HG03175 (cell line): ENCODE results near the gene FPR2.
"Not testable (repeated sequence)": the region's sequence is repeated elsewhere in the genome, so short reads cannot be mapped to it uniquely, and the experiment has no call there.

ENCODE experiments used
- ATAC-seq: cut with Tn5 transposase; IDR thresholded peaks from one replicate; pipeline ENCODE4 v1.9.1; 2021; ENCODE audit warnings: mild to moderate bottlenecking, moderate library complexity; ENCODE audit not compliant: unreplicated experiment

The FPR2 gene

DNA sequence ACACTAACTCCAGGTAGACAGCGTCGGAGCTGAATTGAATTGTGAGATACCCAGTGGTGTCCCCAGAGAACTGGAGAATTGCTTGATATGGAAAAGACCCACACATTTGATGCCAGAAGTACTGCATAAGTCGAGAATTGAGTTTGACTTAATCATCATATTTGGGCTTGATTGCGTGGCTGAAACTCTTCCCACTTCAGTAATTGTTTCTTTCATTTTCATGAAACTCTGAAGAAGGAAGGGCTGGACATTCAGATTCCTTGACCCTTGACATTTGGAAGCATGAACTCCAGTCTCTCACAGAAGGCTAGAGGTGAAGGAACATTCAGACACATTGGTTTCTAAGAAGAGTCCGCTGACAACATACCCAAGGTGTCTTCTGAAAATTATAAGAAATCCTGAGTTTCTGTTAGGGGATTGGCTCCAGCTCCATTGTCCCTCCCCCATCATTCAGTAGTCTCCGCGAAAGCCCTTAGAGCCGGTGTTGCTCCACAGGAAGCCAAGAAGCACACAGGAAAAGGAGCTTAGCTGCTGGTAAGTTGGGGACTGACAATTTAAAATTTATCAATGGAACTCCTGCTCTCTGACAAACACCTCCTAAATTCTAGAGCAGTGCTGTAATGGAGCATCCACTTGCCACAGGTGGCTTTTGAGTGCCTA is at the start of gene FPR2:
TSS of gene FPR2 (plus strand) at position 484 of the 660 bp plus-strand sequence. CDS start 7,479 bp downstream, outside the sequence.
- ATAC-seq = no peak

DNA sequence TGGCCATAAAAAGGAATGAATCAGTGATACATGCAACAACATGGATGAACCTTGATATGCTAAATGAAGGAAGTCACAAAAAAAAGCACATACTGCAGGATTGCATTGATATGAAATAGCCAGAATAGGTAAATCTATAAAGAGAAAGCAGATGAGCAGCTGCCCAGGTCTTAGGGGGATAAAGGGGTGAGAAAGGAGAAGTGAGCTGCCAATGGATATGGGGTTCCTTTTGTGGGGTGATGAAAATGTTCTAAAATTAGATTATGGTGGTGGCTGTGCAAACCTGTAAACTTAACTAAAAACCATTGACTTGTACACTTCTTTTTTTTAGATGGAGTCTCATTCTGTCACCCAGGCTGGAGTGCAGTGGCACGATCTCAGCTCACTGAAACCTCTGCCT is 49.3 kb upstream of the FPR2 start:
- no peak for ATAC-seq

DNA sequence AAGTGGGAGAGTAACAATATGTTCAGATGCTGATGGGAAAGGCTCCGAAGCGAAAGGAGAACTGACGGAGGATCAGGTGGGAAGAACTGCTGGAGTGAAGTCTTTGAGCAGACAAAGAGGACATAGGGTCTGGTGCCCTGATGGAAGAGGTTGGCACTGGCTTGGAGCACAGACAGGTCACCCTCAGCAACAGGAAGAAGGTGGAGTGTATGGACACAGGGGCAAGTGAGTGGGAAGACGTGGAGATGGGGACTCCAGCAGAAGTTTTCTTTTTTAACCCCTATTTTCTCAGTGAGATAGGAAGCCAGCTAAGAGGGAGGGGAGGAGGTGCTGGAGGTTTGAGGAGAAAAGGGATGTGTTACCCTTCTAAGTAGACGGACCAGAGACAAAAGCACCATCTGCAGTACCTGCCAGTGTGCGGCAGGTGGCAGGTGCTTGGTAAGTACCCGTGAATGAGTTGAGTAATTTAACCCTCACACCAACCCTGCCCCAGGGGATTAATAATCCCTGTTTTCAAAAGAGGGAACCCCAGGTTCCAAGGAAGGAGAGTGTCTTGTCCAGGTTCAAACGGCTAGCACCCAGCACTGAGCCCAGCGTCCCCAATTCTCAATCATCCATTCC is 48.4 kb upstream of the FPR2 start:
- ATAC-seq = no peak

DNA sequence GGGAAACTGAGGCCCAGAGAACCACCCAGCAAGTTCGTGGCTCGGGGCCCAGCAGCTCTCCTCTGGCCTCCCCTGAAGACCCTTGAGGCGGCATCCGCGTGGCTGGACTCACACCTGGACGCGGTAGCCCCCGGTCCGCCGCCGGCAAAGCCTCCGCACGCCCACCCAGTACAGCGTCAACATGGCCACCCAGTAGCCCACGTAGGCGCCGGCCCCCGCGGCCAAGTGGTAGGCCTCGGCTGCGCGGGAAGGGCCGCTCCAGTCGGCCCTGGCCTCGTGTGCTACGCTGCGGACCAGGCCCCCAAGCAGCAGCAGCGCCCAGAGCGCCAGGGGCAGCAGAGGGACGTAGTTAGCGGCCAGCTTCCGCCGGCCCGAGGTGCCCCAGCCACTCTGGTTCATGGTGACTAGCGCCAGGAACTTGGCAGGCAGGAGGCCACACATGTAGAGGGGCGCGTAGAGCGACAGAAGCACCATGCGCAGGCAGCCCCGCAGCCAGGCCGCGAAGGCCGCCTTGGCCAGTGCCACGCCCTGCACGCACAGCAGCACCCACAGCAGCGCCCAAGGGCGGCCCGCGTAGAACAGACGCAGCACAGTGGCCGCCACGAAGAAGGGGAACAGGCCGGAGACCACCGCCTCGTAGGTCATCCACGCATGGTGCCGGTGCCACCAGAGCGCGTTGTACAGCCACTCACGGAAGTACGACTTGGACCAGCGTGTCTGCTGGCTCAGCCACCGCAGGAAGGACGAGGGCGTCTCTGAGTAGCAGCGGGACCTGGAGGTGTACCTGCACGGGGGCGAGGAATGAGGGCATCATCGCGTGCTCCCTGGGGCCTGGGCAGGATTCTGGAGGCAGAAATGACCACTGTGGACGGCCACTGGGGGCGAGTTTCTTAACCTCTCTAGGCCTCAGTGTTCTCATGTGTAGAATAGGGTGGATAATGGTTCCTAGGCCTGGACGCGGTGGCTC is 47.4 kb upstream of the FPR2 start:
- ATAC-seq = no peak

DNA sequence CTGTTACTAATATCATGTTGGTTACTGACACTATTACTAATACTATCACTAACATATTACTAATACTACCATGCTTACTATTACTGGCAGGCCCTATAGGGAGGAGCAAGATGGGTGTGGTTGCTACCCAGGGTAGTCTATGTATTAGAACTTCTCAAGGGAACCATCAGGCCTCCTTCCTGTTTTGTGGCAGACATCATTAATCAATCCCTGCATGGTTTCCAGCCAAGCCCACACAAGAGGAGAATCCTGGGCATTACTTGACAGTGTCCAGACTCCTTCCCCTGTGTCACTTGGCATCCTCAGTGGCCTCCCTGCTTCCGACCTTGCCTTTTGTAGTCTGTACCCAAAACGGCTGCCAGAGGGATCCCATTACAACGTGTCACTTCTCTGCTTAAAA is 46.1 kb upstream of the FPR2 start:
- ATAC-seq = no peak

- ATAC-seq = no peak
These were observed 45.1 kb upstream of the FPR2 start for GRCh38 chr19:51715850-51716249.

DNA sequence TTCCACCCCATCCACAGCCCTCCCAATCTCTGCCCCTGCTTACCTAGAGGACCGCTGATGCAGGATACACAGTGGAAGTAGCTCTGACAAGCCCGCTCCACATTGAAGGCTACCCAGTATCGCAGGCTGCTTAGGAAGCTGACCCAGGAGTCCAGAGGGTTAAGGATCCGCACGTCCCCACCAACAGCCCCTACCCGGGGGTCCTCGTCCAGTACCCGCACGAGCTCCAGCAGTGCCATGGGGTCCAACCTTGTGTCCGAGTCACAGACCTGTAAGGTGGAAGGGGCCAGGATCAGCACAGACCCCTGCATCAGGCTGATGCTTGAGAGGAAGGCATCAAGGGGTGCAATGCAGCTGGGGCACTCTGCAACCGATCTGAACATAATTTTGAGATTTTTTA is 44.1 kb upstream of the FPR2 start:
- ATAC-seq = no peak

- ATAC-seq = no peak
These were observed 41.6 kb upstream of the FPR2 start for GRCh38 chr19:51719251-51719988.

GRCh38 chr19:51721905-51722304 is 39.1 kb upstream of the FPR2 start:
- ATAC-seq = no peak

DNA sequence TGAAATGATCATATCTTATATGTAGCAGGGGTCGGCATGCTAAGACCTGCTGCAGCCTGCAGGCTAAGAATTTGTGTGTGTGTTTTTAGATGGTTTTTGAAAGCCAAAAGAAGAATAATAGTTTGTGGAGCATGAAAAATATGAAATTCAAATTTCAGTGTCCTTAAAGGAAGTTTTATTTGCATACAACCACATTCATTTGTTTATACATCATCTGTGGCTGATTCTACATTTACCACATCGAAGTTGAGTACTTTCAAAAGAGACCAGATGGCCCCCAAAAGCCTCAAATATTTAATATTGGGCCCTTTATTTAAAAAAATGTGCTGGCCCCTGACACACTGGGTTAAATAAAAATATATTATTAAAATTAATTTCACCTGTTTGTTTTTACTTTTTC is 38.5 kb upstream of the FPR2 start:
- no peak for ATAC-seq

- ATAC-seq = no peak
These were observed 36.4 kb upstream of the FPR2 start for GRCh38 chr19:51724543-51724942.

DNA sequence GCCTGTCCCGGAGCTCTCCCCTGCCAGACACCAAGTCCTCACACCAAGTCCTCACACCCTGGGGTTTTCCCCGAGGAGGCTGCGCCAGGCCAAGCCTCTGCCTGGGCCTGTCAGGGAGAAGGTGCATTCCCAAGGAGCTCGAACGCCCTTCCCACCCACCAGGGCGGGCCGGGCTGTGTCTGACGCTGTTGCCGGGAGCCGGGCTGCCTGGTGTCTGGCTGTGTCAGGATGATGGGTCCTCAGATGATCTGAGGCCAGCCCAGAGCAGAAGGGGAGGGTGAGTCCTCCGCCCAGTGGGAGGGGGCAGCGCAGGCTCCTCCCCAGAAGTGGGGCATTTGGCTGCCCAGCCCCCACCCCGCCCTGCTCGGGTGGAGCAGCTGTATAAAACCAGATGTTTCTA is 34.9 kb upstream of the FPR2 start:
- no peak for ATAC-seq

- ATAC-seq = no peak
These were observed 33.6 kb upstream of the FPR2 start for GRCh38 chr19:51727349-51727880.

GRCh38 chr19:51729781-51730180 is 31.2 kb upstream of the FPR2 start:
- no peak for ATAC-seq

- ATAC-seq = no peak
These were observed 27.0 kb upstream of the FPR2 start for GRCh38 chr19:51733742-51734522.

DNA sequence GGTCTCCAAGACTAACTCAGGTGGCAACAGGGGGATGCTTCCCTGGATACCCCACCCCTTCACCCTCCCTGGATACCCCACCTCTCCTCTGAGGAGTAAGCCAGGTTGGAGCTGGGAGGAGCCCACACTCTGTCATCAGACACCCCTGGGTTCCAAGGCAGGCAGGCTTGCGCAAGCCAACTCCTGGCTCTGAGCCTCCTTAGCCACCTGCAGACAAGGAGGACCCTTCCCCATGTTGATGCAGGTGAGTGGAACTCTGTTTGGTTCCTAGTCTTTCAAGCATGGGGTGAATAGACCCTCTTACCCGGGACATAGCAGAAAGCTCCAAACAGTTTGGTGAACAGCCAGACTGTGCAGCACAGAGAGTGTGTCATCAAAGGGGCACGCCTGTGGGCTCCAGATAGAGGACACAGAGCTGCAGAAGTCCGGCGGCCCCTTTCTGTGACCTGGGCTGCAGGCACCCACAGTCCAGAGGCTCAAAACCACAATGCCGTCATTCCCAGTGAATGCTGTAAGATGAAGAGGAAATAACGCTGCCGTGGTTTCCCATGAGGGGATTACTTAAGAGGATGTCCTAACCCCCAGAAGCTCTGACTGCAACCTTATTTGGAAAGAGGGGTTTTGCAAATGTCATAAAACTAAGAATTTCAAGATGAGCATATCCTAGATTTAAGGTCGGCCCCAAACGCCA is 25.1 kb upstream of the FPR2 start:
- no peak for ATAC-seq

GRCh38 chr19:51737389-51737788 is 23.6 kb upstream of the FPR2 start:
- no peak for ATAC-seq

- ATAC-seq = no peak
These were observed 23.1 kb upstream of the FPR2 start for GRCh38 chr19:51737924-51738323.

DNA sequence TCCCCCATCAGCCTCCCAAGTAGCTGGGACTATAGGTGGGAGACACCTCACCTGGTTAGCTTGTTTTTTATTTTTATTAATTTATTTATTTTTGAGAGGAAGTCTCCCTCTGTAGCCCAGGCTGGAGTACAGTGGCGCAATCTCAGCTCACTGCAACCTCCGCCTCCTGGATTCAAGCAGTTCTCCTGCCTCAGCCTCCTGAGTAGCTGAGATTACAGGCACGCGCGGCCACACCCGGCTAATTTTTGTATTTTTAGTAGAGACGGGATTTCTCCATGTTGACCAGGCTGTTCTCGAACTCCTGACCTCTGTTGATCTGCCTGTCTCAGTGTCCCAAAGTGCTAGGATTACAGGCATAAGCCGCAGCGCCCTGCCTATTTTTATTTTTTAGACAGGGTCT is 22.5 kb upstream of the FPR2 start:
- ATAC-seq = not testable (repeated sequence)
